Tracheal epithelial cell (primary cell): Measurements from ENCODE around the gene FAM98A. TPM values are rescaled to one million over a fixed set of nuclear protein-coding genes. Genes with fewer than 3 reads are reported as not detected.

ENCODE experiments used
- total RNA-seq: library from RNA; depleted of rRNA; stranded (reverse); fragments of >200 nt; gene quantifications from 2 replicates; pipeline ENCODE4 v1.2.1, GENCODE V29; 2014

FAM98A gene
- 12.1 and 54.2 TPM in 2 replicates for total RNA-seq

GRCh38 chr2:33599175-33599942 is at the start of gene FAM98A:
TSS of gene FAM98A (minus strand) at chr2:33599299. CDS start at chr2:33599221, 78 bp downstream.

Other genes starting within 250 kb of the FAM98A start
- gene RASGRP3, start 122.7 kb downstream of the FAM98A start, total RNA-seq: under 0.01 and 2.4 TPM in 2 replicates